Mucosa of rectum (tissue), 2 donors: Measurements from ENCODE around the gene RHOT2.

Source experiments
- H3K27ac ChIP-seq, 2 donors: one replicate each; pipeline ENCODE4 v1.7.0; 2013; ENCODE audit warnings: inconsistent platforms in 2 of 2, low read depth in 2 of 2, low read length in 2 of 2
- H3K27me3 ChIP-seq, 2 donors: one replicate each; pipeline ENCODE4 v1.7.0; 2013; ENCODE audit warnings: low read length in 2 of 2; ENCODE audit not compliant: control insufficient read depth in 2 of 2, insufficient read depth in 2 of 2
- H3K36me3 ChIP-seq, 2 donors: one replicate each; pipeline ENCODE4 v1.7.0; 2013; ENCODE audit warnings: low read length in 2 of 2; ENCODE audit not compliant: control insufficient read depth in 2 of 2, insufficient read depth in 2 of 2
- H3K4me1 ChIP-seq, 2 donors: one replicate each; pipeline ENCODE4 v1.7.0; 2013; ENCODE audit warnings: low read length in 2 of 2, mild to moderate bottlenecking in 1 of 2; ENCODE audit not compliant: control insufficient read depth in 2 of 2, insufficient read depth in 2 of 2
- H3K4me3 ChIP-seq, 2 donors: one replicate each; pipeline ENCODE4 v1.7.0; 2013; ENCODE audit warnings: low read length in 2 of 2
- H3K9ac ChIP-seq, 2 donors: one replicate each; pipeline ENCODE4 v1.7.0; 2013; ENCODE audit warnings: low read length in 2 of 2, low read depth in 1 of 2, mild to moderate bottlenecking in 1 of 2
- H3K9me3 ChIP-seq, 2 donors: one replicate each; pipeline ENCODE4 v1.7.0; 2013; ENCODE audit warnings: low read length in 2 of 2; ENCODE audit not compliant: control insufficient read depth in 2 of 2
- donor health status: healthy.
- donor health status: Normal muscosa, but diverticular disease.

The RHOT2 gene

GRCh38 chr16:700684-701584, 33.0 kb downstream of the RHOT2 start:
- H3K27me3 ChIP-seq, result peaks cover 29 to 45% of the 10 kb centered on the region in 2 donors
- H3K36me3 ChIP-seq, result no peaks in the 10 kb centered on the region
- H3K27ac ChIP-seq, result no peak overlapping the region
- no peak overlapping the region for H3K9ac ChIP-seq
- H3K9me3 ChIP-seq, result no peaks in the 10 kb centered on the region
- no peak overlapping the region for H3K4me3 ChIP-seq
- H3K4me1 ChIP-seq, result peaks cover 1 to 4% of the 10 kb centered on the region in 2 donors

GRCh38 chr16:702341-702740, 34.4 kb downstream of the RHOT2 start:
- H3K36me3 ChIP-seq, result no peaks in the 10 kb centered on the region
- no peak overlapping the region for H3K9ac ChIP-seq
- no peak overlapping the region for H3K27ac ChIP-seq
- H3K4me3 ChIP-seq, result no peak overlapping the region
- no peaks in the 10 kb centered on the region for H3K4me1 ChIP-seq
- no peaks in the 10 kb centered on the region for H3K9me3 ChIP-seq
- peaks cover 41 to 58% of the 10 kb centered on the region in 2 donors for H3K27me3 ChIP-seq

DNA sequence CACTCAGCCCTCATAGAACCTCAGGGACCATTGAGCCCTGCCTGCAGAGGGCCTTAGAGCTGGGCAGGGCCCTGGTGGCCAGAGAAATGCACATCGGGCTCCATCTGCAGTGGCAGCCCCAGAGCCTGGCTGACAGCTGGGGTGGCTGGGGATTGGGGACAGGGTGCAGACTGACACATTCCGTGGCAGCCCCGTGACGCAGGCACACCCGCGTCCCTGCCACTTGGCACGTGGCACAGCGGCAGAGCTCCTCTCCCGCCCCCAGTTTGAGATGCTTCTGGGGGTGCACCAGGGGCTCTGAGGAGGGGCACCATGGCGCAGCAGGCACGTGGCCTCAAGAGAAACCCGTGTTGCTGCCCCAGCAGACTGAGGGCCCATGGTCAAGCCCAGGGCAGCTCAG, 35.5 kb downstream of the RHOT2 start:
- Histone ChIP-seq H3K9ac (no peak overlapping the region), H3K27ac (no peak overlapping the region), H3K27me3 (peaks cover 47 to 68% of the 10 kb centered on the region in 2 donors), H3K36me3 (no peaks in the 10 kb centered on the region), H3K4me3 (no peak overlapping the region), H3K4me1 (no peaks in the 10 kb centered on the region), H3K9me3 (no peaks in the 10 kb centered on the region)

DNA sequence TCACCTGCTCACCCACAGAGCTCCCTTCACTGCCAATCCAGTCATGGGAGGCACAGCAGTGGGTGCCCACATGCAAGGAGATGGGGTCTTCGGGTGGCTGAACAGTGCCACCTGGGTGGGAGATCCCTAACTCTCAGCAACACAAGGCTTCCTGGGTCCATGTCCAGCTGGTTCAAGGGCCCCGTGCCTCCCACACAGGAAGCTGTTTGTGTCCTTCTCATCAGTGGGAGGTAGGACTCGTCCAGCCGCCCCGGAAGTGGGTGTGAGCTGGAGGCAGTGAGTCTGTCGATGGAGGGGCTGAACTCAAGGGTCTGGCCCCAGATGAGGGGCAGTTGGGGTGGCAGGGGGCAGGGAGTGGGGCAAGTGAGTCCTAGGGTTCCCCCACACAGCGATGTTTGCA, 36.1 kb downstream of the RHOT2 start:
- H3K4me1 ChIP-seq, result no peaks in the 10 kb centered on the region
- H3K27me3 ChIP-seq, result peaks cover 47 to 73% of the 10 kb centered on the region in 2 donors
- H3K4me3 ChIP-seq, result no peak overlapping the region
- no peaks in the 10 kb centered on the region for H3K9me3 ChIP-seq
- H3K36me3 ChIP-seq, result no peaks in the 10 kb centered on the region
- H3K9ac ChIP-seq, result no peak overlapping the region
- no peak overlapping the region for H3K27ac ChIP-seq

- no peak overlapping the region for H3K4me3 ChIP-seq
- H3K4me1 ChIP-seq, result no peaks in the 10 kb centered on the region
- no peak overlapping the region for H3K9ac ChIP-seq
These were observed 36.8 kb downstream of the RHOT2 start for GRCh38 chr16:704552-705380.

GRCh38 chr16:705431-706188, 37.7 kb downstream of the RHOT2 start, which contains the start of gene FBXL16:
Gene FBXL16, minus strand, starts transcription at chr16:705801. Its CDS starts 8,396 bp downstream, at chr16:697405.
- H3K27ac ChIP-seq, result no peak within 1 kb of the TSS
- no peaks in the 10 kb centered on the region for H3K36me3 ChIP-seq
- H3K9ac ChIP-seq, result no peak within 1 kb of the TSS
- no peaks in the 10 kb centered on the region for H3K4me1 ChIP-seq
- H3K4me3 ChIP-seq, result no peak within 1 kb of the TSS
- H3K27me3 ChIP-seq, result peaks cover 47 to 83% of the 10 kb centered on the region in 2 donors
- H3K9me3 ChIP-seq, result no peaks in the 10 kb centered on the region

More at GRCh38 chr16:704552-705380, 36.8 kb downstream of the RHOT2 start:
- H3K9me3 ChIP-seq, result no peaks in the 10 kb centered on the region
- H3K27me3 ChIP-seq, result peaks cover 48 to 78% of the 10 kb centered on the region in 2 donors
- H3K36me3 ChIP-seq, result no peaks in the 10 kb centered on the region
- H3K27ac ChIP-seq, result no peak overlapping the region

DNA sequence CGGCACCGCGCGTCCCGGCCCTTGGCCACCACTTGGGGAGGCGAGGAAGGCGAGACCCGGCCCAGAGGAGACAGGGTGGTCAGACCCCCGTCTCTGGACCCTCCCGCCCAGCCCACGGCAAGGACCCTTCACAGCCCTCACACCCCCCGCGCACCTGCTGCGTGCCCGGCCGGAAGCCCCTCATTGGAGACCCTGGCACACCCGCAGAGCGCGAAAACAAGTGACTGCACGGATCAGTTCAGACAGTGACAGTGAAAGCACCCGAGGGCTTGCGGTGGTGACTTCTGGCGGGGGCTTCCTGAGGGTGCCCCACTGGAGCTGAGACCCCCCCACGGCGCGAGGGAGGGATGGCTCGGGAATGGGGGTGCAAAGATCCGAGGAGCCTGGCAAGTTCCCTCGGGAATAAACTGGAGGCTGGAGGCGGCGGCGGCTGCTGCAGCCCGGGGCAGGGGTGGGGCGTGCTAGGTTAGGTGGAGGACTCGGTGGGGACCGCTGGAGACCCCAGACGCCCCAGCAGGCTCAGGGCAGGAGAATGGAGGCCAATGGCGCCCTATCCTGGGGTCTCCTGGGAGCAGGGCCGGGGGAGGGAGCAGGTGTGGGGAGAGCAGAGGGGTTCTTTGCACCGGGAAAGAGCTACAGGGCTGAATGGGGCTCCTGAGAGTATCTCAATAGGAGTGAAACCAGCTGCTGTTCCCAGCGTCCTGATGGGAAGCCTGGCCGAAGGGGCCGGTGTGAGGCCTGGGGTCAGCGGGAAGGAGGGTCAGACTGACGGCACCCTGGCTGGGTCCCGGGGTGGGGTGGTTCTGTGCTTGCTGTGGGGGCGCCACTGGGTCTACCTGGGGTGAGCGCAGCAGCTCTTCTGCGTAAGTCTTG, 38.5 kb downstream of the RHOT2 start:
- Histone ChIP-seq H3K9me3 (no peaks in the 10 kb centered on the region), H3K4me1 (no peaks in the 10 kb centered on the region), H3K4me3 (no peak overlapping the region), H3K27ac (no peak overlapping the region), H3K9ac (no peak overlapping the region), H3K36me3 (no peaks in the 10 kb centered on the region), H3K27me3 (peaks cover 44 to 83% of the 10 kb centered on the region in 2 donors)

DNA sequence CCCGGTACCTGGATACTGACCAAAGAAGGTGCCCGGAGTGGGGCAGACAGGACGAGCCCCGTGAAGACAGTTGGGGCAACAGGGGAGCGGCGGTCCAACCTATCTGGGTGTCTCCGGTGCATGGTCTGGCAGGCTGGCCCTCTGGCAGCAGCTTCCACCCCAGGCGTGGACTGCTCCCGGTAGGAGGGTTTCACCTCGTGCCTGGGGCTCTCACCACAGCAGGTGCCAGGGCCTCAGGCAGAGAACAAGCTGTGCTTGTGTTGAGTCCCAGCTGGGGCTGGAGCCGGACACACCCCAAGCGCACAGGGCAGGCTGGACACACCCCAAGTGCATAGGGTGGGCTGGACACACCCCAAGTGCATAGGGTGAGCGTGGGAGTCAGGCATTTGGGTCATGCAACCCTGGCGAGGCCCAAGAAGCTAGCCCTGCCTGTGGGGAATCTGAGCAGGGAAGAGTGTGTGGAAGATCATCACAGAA, 39.2 kb downstream of the RHOT2 start:
- Histone ChIP-seq H3K9me3 (no peaks in the 10 kb centered on the region), H3K4me3 (no peak overlapping the region), H3K9ac (no peak overlapping the region), H3K27ac (no peak overlapping the region), H3K36me3 (no peaks in the 10 kb centered on the region), H3K4me1 (no peaks in the 10 kb centered on the region), H3K27me3 (peaks cover 39 to 79% of the 10 kb centered on the region in 2 donors)

- Histone ChIP-seq H3K4me1 (no peaks in the 10 kb centered on the region), H3K9me3 (no peaks in the 10 kb centered on the region), H3K9ac (no peak overlapping the region), H3K4me3 (no peak overlapping the region), H3K27me3 (peaks cover 36 to 69% of the 10 kb centered on the region in 2 donors), H3K27ac (no peak overlapping the region), H3K36me3 (no peaks in the 10 kb centered on the region)
These were observed 40.1 kb downstream of the RHOT2 start for GRCh38 chr16:708019-708418.
